Brain microvascular endothelial cell (primary cell): Measurements from ENCODE around the gene UBXN1.
A peak's percentile ranks its signal among the peaks of the same experiment; 100 is the strongest.
"Not testable (repeated sequence)": the region's sequence is repeated elsewhere in the genome, so short reads cannot be mapped to it uniquely, and the experiment has no call there.

Experiments
- DNase-seq: peaks from one replicate; pipeline ENCODE4 v3.0.0-alpha.2; 2020
- H3K27ac ChIP-seq: fragments of 250-450 bp; sonication (Bioruptor Pico); 2 replicates; pipeline ENCODE4 v1.5.1; 2020; ENCODE audit warnings: mild to moderate bottlenecking, moderate library complexity
- H3K27me3 ChIP-seq: fragments of 250-450 bp; sonication (Bioruptor Pico); replicated peaks from 2 replicates; pipeline ENCODE4 v1.5.1; 2020; ENCODE audit warnings: mild to moderate bottlenecking
- H3K36me3 ChIP-seq: fragments of 250-450 bp; sonication (Bioruptor Pico); replicated peaks from 2 replicates; pipeline ENCODE4 v1.5.1; 2020; ENCODE audit warnings: mild to moderate bottlenecking
- H3K4me3 ChIP-seq: 2 replicates; pipeline ENCODE4 v1.5.1; 2011; ENCODE audit warnings: low read depth, mild to moderate bottlenecking, control low read depth, low read length, moderate library complexity
- in situ Hi-C: cut with HindIII; loops from 2 replicates; pipeline ENCODE4 v1.10.0; 2017; ENCODE audit warnings: low sequenced_read_pairs, low pct_ligation_motif_present
- TF ChIP-seq, protein P1 (sequence below): IDR thresholded peaks from 2 replicates; pipeline ENCODE4 v1.5.1; 2011; ENCODE audit warnings: low read depth, mild to moderate bottlenecking, moderate library complexity, low read length, control low read depth, inconsistent platforms; ENCODE audit errors: missing control alignments

UBXN1 gene

DNA sequence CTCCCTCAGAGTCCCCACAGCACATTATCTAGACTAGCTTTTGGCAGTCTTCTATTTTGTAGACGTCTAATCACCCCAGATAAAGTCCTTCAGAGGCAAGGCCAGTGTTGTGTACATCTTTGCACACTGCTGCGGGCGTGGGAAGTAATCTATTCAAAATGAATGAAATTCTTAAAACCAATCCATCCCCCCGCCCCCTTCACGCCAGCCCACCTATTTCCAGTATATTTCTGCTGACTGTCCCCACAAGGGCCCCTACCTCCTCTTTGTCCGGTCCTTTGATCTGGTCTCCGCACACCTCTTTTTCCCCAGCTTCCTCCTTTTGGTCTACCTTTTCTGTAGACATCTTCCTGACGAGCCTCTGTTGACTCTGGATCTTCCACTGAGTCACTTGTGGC lies 28.0 kb upstream of the UBXN1 start:
- DNase-seq: no peak
- Histone ChIP-seq H3K27ac (no peak overlapping the region), H3K27me3 (no peaks in the 10 kb centered on the region), H3K4me3 (peak overlapping the region; percentile 55), H3K36me3 (peaks cover 17% of the 10 kb centered on the region)
- in situ Hi-C loops: no loop called here
- TF ChIP-seq, protein P1, sequence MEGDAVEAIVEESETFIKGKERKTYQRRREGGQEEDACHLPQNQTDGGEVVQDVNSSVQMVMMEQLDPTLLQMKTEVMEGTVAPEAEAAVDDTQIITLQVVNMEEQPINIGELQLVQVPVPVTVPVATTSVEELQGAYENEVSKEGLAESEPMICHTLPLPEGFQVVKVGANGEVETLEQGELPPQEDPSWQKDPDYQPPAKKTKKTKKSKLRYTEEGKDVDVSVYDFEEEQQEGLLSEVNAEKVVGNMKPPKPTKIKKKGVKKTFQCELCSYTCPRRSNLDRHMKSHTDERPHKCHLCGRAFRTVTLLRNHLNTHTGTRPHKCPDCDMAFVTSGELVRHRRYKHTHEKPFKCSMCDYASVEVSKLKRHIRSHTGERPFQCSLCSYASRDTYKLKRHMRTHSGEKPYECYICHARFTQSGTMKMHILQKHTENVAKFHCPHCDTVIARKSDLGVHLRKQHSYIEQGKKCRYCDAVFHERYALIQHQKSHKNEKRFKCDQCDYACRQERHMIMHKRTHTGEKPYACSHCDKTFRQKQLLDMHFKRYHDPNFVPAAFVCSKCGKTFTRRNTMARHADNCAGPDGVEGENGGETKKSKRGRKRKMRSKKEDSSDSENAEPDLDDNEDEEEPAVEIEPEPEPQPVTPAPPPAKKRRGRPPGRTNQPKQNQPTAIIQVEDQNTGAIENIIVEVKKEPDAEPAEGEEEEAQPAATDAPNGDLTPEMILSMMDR: no peak

DNA sequence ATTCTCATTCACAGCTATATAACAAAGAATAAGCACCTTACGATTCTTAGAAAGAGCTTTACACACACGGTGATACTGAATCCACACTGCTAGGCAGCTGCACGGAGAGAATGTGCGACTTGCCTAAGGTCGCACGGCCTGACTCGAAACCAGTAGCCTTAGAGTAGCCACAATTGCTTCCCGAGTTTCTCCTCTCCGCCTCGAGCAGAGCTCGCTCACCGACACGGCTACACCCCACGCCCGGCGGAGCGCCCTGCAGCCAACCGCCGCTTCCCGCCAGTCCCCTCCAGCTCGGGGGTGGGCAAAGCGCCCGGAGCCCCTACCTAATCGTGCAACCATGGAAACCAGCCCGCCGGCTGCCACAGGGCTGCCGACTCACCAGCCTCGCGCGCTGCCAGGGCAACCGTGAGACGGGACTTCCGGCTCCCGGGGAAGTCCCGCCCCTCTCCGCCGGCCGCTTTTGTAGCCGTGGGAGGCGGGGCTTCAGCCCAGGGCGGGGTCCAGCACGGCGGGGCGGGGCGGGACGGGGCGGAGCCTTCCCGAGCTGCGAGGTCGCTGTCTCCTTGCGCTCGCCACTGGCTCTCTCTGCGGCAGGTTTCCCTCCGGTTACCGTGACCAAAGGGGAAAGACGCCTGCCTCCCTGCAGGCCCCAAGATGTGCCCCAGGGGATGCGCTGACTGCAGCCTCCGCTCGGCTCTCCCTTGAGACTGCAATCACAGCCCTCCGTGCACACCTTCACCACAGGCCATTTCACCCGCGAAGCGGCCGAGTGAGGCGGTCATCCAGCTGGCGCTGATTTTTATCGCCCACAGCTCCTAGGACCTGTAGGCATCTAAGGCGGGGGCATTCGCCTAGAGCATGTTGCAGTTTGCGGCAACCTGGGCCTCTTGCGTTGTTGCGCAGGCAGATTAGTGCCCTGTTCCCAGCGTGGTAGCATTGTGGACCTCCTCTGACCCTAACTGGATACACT lies 27.3 kb upstream of the UBXN1 start:
- TF ChIP-seq, protein P1: no peak
- H3K36me3 ChIP-seq: peaks cover 15% of the 10 kb centered on the region
- H3K27ac ChIP-seq: peak overlapping the region; percentile 48
- peak overlapping the region; percentile 79 for H3K4me3 ChIP-seq
- in situ Hi-C loops: no loop called here
- peak; percentile 89 for DNase-seq
- no peaks in the 10 kb centered on the region for H3K27me3 ChIP-seq

DNA sequence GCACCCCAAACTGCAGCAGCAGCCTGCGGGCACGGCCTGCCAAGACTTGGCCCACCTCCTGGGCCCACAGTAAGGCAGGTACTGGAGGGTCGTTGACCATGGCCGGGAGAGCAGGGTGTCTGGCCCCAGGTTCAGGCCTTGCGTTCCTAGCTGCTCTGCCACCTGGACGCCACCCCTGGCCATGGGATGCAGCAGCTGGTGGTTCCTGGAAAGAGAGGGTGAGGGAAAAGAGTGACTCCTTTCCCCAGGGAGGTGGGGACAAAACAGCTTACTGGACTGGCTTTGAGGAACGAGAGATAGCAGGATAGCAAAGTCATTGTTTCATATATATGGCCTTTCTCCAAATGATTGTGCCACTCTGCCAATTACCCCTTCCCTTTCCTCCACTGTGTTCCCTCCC lies 26.5 kb upstream of the UBXN1 start:
- Histone ChIP-seq H3K27ac (peak overlapping the region; percentile 48), H3K4me3 (peak overlapping the region; percentile 79), H3K36me3 (peaks cover 14% of the 10 kb centered on the region), H3K27me3 (no peaks in the 10 kb centered on the region)
- no peak for DNase-seq
- in situ Hi-C loops: no loop called here
- TF ChIP-seq, protein P1: no peak

DNA sequence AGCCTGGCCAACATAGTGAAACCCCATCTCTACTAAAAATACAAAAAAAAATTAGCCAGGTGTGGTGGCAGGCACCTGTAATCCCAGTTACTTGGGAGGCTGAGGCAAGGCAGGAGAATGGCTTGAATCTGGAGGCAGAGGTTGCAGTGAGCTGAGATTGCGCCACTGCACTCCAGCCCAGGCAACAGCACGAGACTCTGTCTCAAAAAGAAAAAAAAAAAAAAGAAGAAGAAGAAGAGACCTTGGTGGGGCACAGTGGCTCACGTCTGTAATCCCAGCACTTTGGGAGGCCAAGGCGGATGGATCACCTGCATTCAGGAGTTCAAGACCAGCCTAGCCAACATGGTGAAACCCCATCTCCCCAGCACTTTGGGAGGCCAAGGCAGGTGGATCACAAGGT lies 25.0 kb upstream of the UBXN1 start:
- in situ Hi-C loops, DNase-seq: not testable (repeated sequence)
- H3K36me3 ChIP-seq: peaks cover 14% of the 10 kb centered on the region

DNA sequence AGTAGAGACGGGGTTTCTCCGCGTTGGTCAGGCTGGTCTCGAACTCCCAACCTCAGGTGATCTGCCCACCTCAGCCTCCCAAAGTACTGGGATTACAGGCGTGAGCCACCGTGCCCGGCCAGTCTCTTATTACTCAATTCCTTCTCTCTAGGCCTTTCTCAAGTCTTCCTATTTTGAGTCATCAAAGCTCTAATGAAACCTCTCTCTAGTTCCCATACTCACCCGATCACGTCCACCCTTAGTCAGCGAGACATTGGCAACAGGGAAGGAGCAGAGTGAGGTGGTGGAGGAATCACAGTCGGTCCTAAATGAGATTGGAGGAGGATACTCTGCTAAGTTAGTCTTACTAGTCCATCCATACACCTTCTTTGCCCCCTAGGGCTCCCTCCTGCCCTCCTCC lies 23.4 kb upstream of the UBXN1 start:
- peaks cover 14% of the 10 kb centered on the region for H3K36me3 ChIP-seq
- in situ Hi-C loops: no loop called here

More for the DNA sequence above, 25.0 kb upstream of the UBXN1 start:
- not testable (repeated sequence) for H3K4me3 ChIP-seq, H3K27me3 ChIP-seq, H3K27ac ChIP-seq

More for the DNA sequence above, 23.4 kb upstream of the UBXN1 start:
- Histone ChIP-seq H3K27ac (no peak overlapping the region), H3K4me3 (no peak overlapping the region), H3K27me3 (no peaks in the 10 kb centered on the region)
- no peak for DNase-seq
- TF ChIP-seq, protein P1: no peak
